Tibial nerve (tissue), 4 donors: Measurements from ENCODE around the gene USHBP1. TPM values are rescaled to one million over a fixed set of nuclear protein-coding genes. Genes with fewer than 3 reads are reported as not detected.
"Not testable (repeated sequence)": the region's sequence is repeated elsewhere in the genome, so short reads cannot be mapped to it uniquely, and the experiment has no call there.

ENCODE experiments used
- DNase-seq, 2 donors: peaks; one replicate each; pipeline ENCODE4 v3.0.0-alpha.2; 2019; ENCODE audit warnings: low spot score in 2 of 2
- H3K27ac ChIP-seq, 4 donors: fragments of 200-600 bp; sonication (generic) in 3 of 4; one replicate each; pipeline ENCODE4 v1.5.1; 2017 to 2019; ENCODE audit warnings: mild to moderate bottlenecking in 1 of 4
- H3K27me3 ChIP-seq, 2 donors: fragments of 200-600 bp; sonication (generic) in 1 of 2; one replicate each; pipeline versions ENCODE4 v1.5.1 to v1.6.0; 2017 to 2019
- H3K36me3 ChIP-seq, 3 donors: fragments of 200-600 bp; sonication (generic); one replicate each; pipeline ENCODE4 v1.5.1; 2018 to 2019
- H3K4me1 ChIP-seq, 4 donors: fragments of 200-600 bp; sonication (generic) in 3 of 4; one replicate each; pipeline ENCODE4 v1.5.1; 2017 to 2019
- H3K4me3 ChIP-seq, 4 donors: fragments of 200-600 bp; sonication (generic) in 3 of 4; one replicate each; pipeline ENCODE4 v1.5.1; 2017 to 2019; ENCODE audit warnings: mild to moderate bottlenecking in 1 of 4, moderate library complexity in 1 of 4
- H3K9me3 ChIP-seq, 4 donors: fragments of 200-600 bp; sonication (generic) in 3 of 4; one replicate each; pipeline ENCODE4 v1.5.1; 2017 to 2019
- CTCF ChIP-seq, 5 experiments: fragments of 200-600 bp in 3 of 5; fragments of 450-650 bp in 2 of 5; sonication (generic) in 3 of 5; IDR thresholded peaks; one replicate each; pipeline ENCODE4 v1.5.1; 2016 to 2019; ENCODE audit warnings: antibody characterized with exemption in 5 of 5, mild to moderate bottlenecking in 3 of 5, moderate library complexity in 2 of 5
- EP300 ChIP-seq, 2 donors: sonication (generic); formaldehyde crosslinking; IDR thresholded peaks; one replicate each; pipeline ENCODE4 v1.6.1; 2017; ENCODE audit warnings: antibody characterized with exemption in 2 of 2, mild to moderate bottlenecking in 1 of 2
- POLR2A ChIP-seq, 2 donors: fragments of 450-650 bp; IDR thresholded peaks; one replicate each; pipeline ENCODE4 v1.6.1; 2017; ENCODE audit warnings: antibody characterized with exemption in 2 of 2, mild to moderate bottlenecking in 2 of 2, moderate library complexity in 2 of 2
- WGBS, 2 donors: methylation state at CpG; one replicate each; pipeline ENCODE4 v1.1.5; 2018; 5-methylcytosine and 5-hydroxymethylcytosine counted together
- total RNA-seq, 4 donors: library from RNA; depleted of rRNA; stranded (reverse); fragments of >200 nt; gene quantifications; one replicate each; pipeline ENCODE4 v1.1.0, GENCODE V29; 2016

The USHBP1 gene
- total RNA-seq, 4 donors from 2014 or later, result 3.1 to 29.4 (median 17.5) TPM

- Histone ChIP-seq H3K36me3 (peaks cover 0 to 36% (median 0%) of the 10 kb centered on the region in 3 donors), H3K4me3 (peak overlapping the region in 3 of 4 donors; percentile 28 to 43 (median 41)), H3K27me3 (peaks cover 0 to 25% of the 10 kb centered on the region in 2 donors), H3K4me1 (peaks cover 0 to 19% (median 12%) of the 10 kb centered on the region in 4 donors), H3K27ac (no peak overlapping the region), H3K9me3 (no peaks in the 10 kb centered on the region)
- TF ChIP-seq POLR2A (IDR thresholded peaks at IDR 0.05) (no peak), EP300 (IDR thresholded peaks at IDR 0.05) (no peak), CTCF (IDR thresholded peaks at IDR 0.05) (peak; percentile 87 to 97 (median 94))
- peak; percentile 67 to 76 for DNase-seq
- 1 to 3% methylated on average over 40 to 43 of the region's 45 CpGs for WGBS, 2 donors
These were observed 18.1 kb upstream of the USHBP1 start for GRCh38 chr19:17282488-17283125.

DNA sequence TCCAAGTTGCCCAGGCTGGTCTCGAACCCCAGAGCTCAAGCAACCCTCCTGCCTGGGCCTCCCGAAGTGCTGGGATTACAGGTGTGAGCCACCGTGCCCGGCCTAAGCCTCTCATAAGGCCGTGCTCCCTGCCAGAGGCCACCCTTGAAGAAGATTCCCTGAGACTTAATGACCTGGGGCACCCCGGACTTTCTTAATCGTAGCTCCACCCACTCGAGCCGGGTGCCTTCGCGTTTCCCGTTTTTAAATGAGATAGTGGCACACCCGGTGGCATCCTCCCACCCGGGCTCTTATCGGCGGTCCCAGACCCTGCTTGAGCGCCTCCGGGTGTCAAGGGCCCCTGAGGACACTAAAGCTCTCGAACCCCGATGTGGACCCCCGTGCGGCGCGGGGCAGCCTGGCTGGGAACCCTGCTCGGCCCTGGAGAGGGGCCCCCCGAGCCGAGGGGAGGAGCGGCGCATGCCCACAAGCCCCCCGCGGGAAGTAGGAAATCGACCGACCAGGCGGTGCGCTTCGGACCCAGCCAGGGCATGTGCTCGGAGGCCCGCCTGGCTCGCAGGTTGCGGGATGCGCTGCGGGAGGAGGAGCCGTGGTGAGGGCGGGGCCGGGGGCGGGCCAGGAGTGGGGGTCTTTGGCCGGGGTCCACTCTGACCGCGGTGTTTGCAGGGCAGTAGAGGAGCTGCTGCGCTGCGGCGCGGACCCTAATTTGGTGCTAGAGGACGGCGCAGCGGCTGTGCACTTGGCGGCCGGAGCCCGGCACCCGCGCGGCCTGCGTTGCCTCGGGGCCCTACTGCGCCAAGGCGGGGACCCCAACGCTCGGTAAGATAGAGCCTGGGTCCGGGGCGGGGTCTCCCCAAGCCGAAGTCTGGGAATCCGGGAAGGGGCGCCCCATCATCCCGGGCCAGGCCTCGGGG is 17.1 kb upstream of the USHBP1 start, which contains the start of gene ANKLE1:
ANKLE1 (plus strand) TSS at position 511 of the 914 bp plus-strand sequence; CDS start at position 531, 20 bp downstream.
- DNase-seq, result no peak

GRCh38 chr19:17279436-17279835 is 14.9 kb upstream of the USHBP1 start:
- Histone ChIP-seq H3K36me3 (peaks cover 0 to 57% (median 18%) of the 10 kb centered on the region in 3 donors), H3K9me3 (no peaks in the 10 kb centered on the region), H3K4me3 (no peak overlapping the region), H3K27me3 (peaks cover 0 to 25% of the 10 kb centered on the region in 2 donors), H3K4me1 (peaks cover 0 to 19% (median 12%) of the 10 kb centered on the region in 4 donors), H3K27ac (no peak overlapping the region)
- 62 to 78% methylated on average over 3 of the region's 3 CpGs for WGBS, 2 donors
- DNase-seq, result no peak
- no peak for TF ChIP-seq EP300 (IDR thresholded peaks at IDR 0.05)
- no peak for TF ChIP-seq CTCF (IDR thresholded peaks at IDR 0.05)
- no peak for TF ChIP-seq POLR2A (IDR thresholded peaks at IDR 0.05)

More for the DNA sequence above, 17.1 kb upstream of the USHBP1 start, which contains the start of gene ANKLE1:
- Histone ChIP-seq H3K36me3 (peaks cover 0 to 45% (median 2%) of the 10 kb centered on the region in 3 donors), H3K4me3 (peak within 1 kb of the TSS in 3 of 4 donors; percentile 28 to 43 (median 41)), H3K4me1 (peaks cover 0 to 19% (median 12%) of the 10 kb centered on the region in 4 donors), H3K27me3 (peaks cover 0 to 25% of the 10 kb centered on the region in 2 donors), H3K9me3 (no peaks in the 10 kb centered on the region), H3K27ac (no peak within 1 kb of the TSS)
- TF ChIP-seq EP300 (IDR thresholded peaks at IDR 0.05), result no peak
- WGBS, 2 donors, result 10 to 16% methylated on average over 31 to 43 of the region's 75 CpGs

- Histone ChIP-seq H3K36me3 (peaks cover 3 to 86% (median 25%) of the 10 kb centered on the region in 3 donors), H3K27me3 (no peaks in the 10 kb centered on the region), H3K4me3 (no peak overlapping the region), H3K4me1 (no peaks in the 10 kb centered on the region), H3K9me3 (no peaks in the 10 kb centered on the region), H3K27ac (no peak overlapping the region)
- 84 to 90% methylated on average over 19 of the region's 19 CpGs for WGBS, 2 donors
- no peak for TF ChIP-seq CTCF (IDR thresholded peaks at IDR 0.05)
- TF ChIP-seq EP300 (IDR thresholded peaks at IDR 0.05), result no peak
- no peak for TF ChIP-seq POLR2A (IDR thresholded peaks at IDR 0.05)
- DNase-seq, result no peak
These were observed 11.1 kb upstream of the USHBP1 start for GRCh38 chr19:17275441-17276175.

- not testable (repeated sequence) for H3K27ac ChIP-seq, H3K27me3 ChIP-seq, H3K9me3 ChIP-seq, H3K4me1 ChIP-seq, DNase-seq, H3K4me3 ChIP-seq
- 98 to 100% methylated on average over 3 of the region's 3 CpGs for WGBS, 2 donors
- peaks cover 3 to 93% (median 25%) of the 10 kb centered on the region in 3 donors for H3K36me3 ChIP-seq
These were observed 10.3 kb upstream of the USHBP1 start for GRCh38 chr19:17274892-17275291.
